HUES6 (cell line): Measurements from ENCODE around the gene NANOS2.
"Not testable (repeated sequence)": the region's sequence is repeated elsewhere in the genome, so short reads cannot be mapped to it uniquely, and the experiment has no call there.

ENCODE experiments used
- H3K27ac ChIP-seq: 2 replicates; pipeline ENCODE4 v1.7.0; 2013; ENCODE audit warnings: low read depth, mild to moderate bottlenecking, low read length, inconsistent platforms
- H3K27me3 ChIP-seq: 2 replicates; pipeline ENCODE4 v1.6.1; 2013; ENCODE audit warnings: low read length; ENCODE audit not compliant: control insufficient read depth, insufficient read depth
- H3K36me3 ChIP-seq: 2 replicates; pipeline ENCODE4 v1.6.1; 2013; ENCODE audit warnings: low read length; ENCODE audit not compliant: control insufficient read depth, insufficient read depth
- H3K4me1 ChIP-seq: 2 replicates; pipeline ENCODE4 v1.6.1; 2013; ENCODE audit warnings: low read length; ENCODE audit not compliant: control insufficient read depth, insufficient read depth
- H3K4me3 ChIP-seq: 2 replicates; pipeline ENCODE4 v1.5.1; 2013; ENCODE audit warnings: low read depth, low read length
- H3K9ac ChIP-seq: one replicate; pipeline ENCODE4 v1.6.1; 2013; ENCODE audit warnings: mild to moderate bottlenecking, low read length
- H3K9me3 ChIP-seq: 2 replicates; pipeline ENCODE4 v1.6.1; 2013; ENCODE audit warnings: low read depth, low read length; ENCODE audit not compliant: control insufficient read depth, insufficient read depth

The NANOS2 gene

GRCh38 chr19:45905011-45905410 is 9.6 kb downstream of the NANOS2 start:
- Histone ChIP-seq H3K9ac (no peak overlapping the region), H3K36me3 (no peaks in the 10 kb centered on the region), H3K4me3 (no peak overlapping the region), H3K9me3 (no peaks in the 10 kb centered on the region), H3K4me1 (no peaks in the 10 kb centered on the region), H3K27me3 (peaks cover 18% of the 10 kb centered on the region), H3K27ac (no peak overlapping the region)

GRCh38 chr19:45902651-45903625 is 11.6 kb downstream of the NANOS2 start:
- peaks cover 10% of the 10 kb centered on the region; the same call in 1 of the 2 replicates for H3K36me3 ChIP-seq
- H3K4me3 ChIP-seq, result peak overlapping the region; percentile 81
- H3K9me3 ChIP-seq, result no peaks in the 10 kb centered on the region
- peak overlapping the region; percentile 29 for H3K9ac ChIP-seq
- H3K27me3 ChIP-seq, result peaks cover 18% of the 10 kb centered on the region
- no peaks in the 10 kb centered on the region for H3K4me1 ChIP-seq
- H3K27ac ChIP-seq, result no peak overlapping the region

- peaks cover 12% of the 10 kb centered on the region; the same call in 1 of the 2 replicates for H3K36me3 ChIP-seq
- peak within 1 kb of the TSS; percentile 93 for H3K4me3 ChIP-seq
- no peak within 1 kb of the TSS for H3K27ac ChIP-seq
- peaks cover 18% of the 10 kb centered on the region for H3K27me3 ChIP-seq
- peak within 1 kb of the TSS; percentile 72 for H3K9ac ChIP-seq
- H3K4me1 ChIP-seq, result no peaks in the 10 kb centered on the region
- no peaks in the 10 kb centered on the region for H3K9me3 ChIP-seq
Observed at GRCh38 chr19:45901912-45902650, 12.5 kb downstream of the NANOS2 start, which contains the start of gene MYPOP. Gene MYPOP, minus strand, starts transcription at chr19:45902613. Its CDS starts 840 bp downstream, at chr19:45901773.

GRCh38 chr19:45901432-45901911 is 13.1 kb downstream of the NANOS2 start:
- Histone ChIP-seq H3K9me3 (no peaks in the 10 kb centered on the region), H3K27me3 (peaks cover 18% of the 10 kb centered on the region), H3K9ac (peak overlapping the region; percentile 43), H3K4me3 (peak overlapping the region; percentile 93), H3K4me1 (no peaks in the 10 kb centered on the region), H3K27ac (no peak overlapping the region), H3K36me3 (peaks cover 12% of the 10 kb centered on the region; the same call in 1 of the 2 replicates)

- peak overlapping the region; percentile 93 for H3K4me3 ChIP-seq
- H3K36me3 ChIP-seq, result peaks cover 12% of the 10 kb centered on the region; the same call in 1 of the 2 replicates
- H3K27me3 ChIP-seq, result peaks cover 18% of the 10 kb centered on the region
- no peaks in the 10 kb centered on the region for H3K9me3 ChIP-seq
- no peaks in the 10 kb centered on the region for H3K4me1 ChIP-seq
- H3K27ac ChIP-seq, result no peak overlapping the region
- no peak overlapping the region for H3K9ac ChIP-seq
Observed at GRCh38 chr19:45900738-45901431, 13.7 kb downstream of the NANOS2 start.

GRCh38 chr19:45899919-45900589 is 14.5 kb downstream of the NANOS2 start:
- no peaks in the 10 kb centered on the region for H3K4me1 ChIP-seq
- H3K27me3 ChIP-seq, result peaks cover 18% of the 10 kb centered on the region
- H3K36me3 ChIP-seq, result peaks cover 16% of the 10 kb centered on the region; the same call in 1 of the 2 replicates
- no peaks in the 10 kb centered on the region for H3K9me3 ChIP-seq
- no peak overlapping the region for H3K9ac ChIP-seq
- no peak overlapping the region for H3K4me3 ChIP-seq
- no peak overlapping the region for H3K27ac ChIP-seq

GRCh38 chr19:45899253-45899652 is 15.3 kb downstream of the NANOS2 start:
- no peak overlapping the region for H3K27ac ChIP-seq
- peaks cover 16% of the 10 kb centered on the region; the same call in 1 of the 2 replicates for H3K36me3 ChIP-seq
- H3K27me3 ChIP-seq, result peaks cover 18% of the 10 kb centered on the region
- H3K9ac ChIP-seq, result no peak overlapping the region
- no peaks in the 10 kb centered on the region for H3K4me1 ChIP-seq
- H3K9me3 ChIP-seq, result no peaks in the 10 kb centered on the region
- no peak overlapping the region for H3K4me3 ChIP-seq

- no peak overlapping the region for H3K9ac ChIP-seq
Observed at GRCh38 chr19:45897261-45897812, 17.2 kb downstream of the NANOS2 start.

GRCh38 chr19:45895983-45896599 is 18.5 kb downstream of the NANOS2 start:
- not testable (repeated sequence) for H3K9ac ChIP-seq, H3K4me1 ChIP-seq, H3K4me3 ChIP-seq, H3K9me3 ChIP-seq, H3K27me3 ChIP-seq, H3K27ac ChIP-seq
- H3K36me3 ChIP-seq, result peaks cover 16% of the 10 kb centered on the region; the same call in 1 of the 2 replicates

More at GRCh38 chr19:45897261-45897812, 17.2 kb downstream of the NANOS2 start:
- peaks cover 16% of the 10 kb centered on the region; the same call in 1 of the 2 replicates for H3K36me3 ChIP-seq
- no peak overlapping the region for H3K27ac ChIP-seq
- no peaks in the 10 kb centered on the region for H3K4me1 ChIP-seq
- H3K27me3 ChIP-seq, result peaks cover 18% of the 10 kb centered on the region
- no peaks in the 10 kb centered on the region for H3K9me3 ChIP-seq
- no peak overlapping the region for H3K4me3 ChIP-seq
